Left lung (tissue), 10 donors: ENCODE data around the gene OTOF. TPM values are rescaled to one million over a fixed set of nuclear protein-coding genes. Genes with fewer than 3 reads are reported as not detected.

Source experiments
- ATAC-seq: fragments of 200-7000 bp; cut with Tn5 transposase; one replicate; pipeline ENCODE4 v1.9.1; 2020; ENCODE audit warnings: moderate library complexity
- DNase-seq, 4 donors: peaks; one replicate each; pipeline ENCODE4 v3.0.0-alpha.2; 2013 to 2020
- H3K27ac ChIP-seq, 2 donors: fragments of 200-600 bp; sonication (generic) in 1 of 2; one replicate each; pipeline versions ENCODE4 v1.5.0 to v1.8.0; 2020 to 2021
- H3K27me3 ChIP-seq, 2 donors: fragments of 200-600 bp; sonication (generic) in 1 of 2; one replicate each; pipeline versions ENCODE4 v1.5.0 to v1.8.0; 2020 to 2021
- H3K36me3 ChIP-seq, 2 donors: fragments of 200-600 bp; sonication (generic) in 1 of 2; one replicate each; pipeline versions ENCODE4 v1.5.0 to v1.8.0; 2020 to 2021
- H3K4me1 ChIP-seq, 2 donors: fragments of 200-600 bp; one replicate each; pipeline ENCODE4 v1.8.0; 2021
- H3K4me3 ChIP-seq, 2 donors: fragments of 200-600 bp; sonication (generic) in 1 of 2; one replicate each; pipeline versions ENCODE4 v1.5.0 to v1.8.0; 2020 to 2021; ENCODE audit warnings: mild to moderate bottlenecking in 1 of 2
- H3K9me3 ChIP-seq, 2 donors: fragments of 200-600 bp; sonication (generic) in 1 of 2; one replicate each; pipeline versions ENCODE4 v1.5.0 to v1.8.0; 2020 to 2021
- CTCF ChIP-seq, 2 donors: fragments of 200-600 bp; sonication (generic) in 1 of 2; IDR thresholded peaks; one replicate each; pipeline versions ENCODE4 v1.5.0 to v1.8.0; 2021; ENCODE audit warnings: antibody characterized with exemption in 2 of 2
- intact Hi-C, 2 donors: fragments of 100-400 bp; cut with DNase I; formaldehyde crosslinking; loops; one replicate each; pipeline versions ENCODE4 v1.11.2 to v1.14.2; 2022
- polyA plus RNA-seq, 6 donors: library from polyadenylated mRNA; unstranded; fragments of 120-200 nt; gene quantifications; one replicate each; pipeline ENCODE4 v1.2.1, GENCODE V29; 2013; ENCODE audit not compliant: insufficient read length in 6 of 6
- total RNA-seq, 2 donors: library from RNA; stranded (reverse); fragmentation: NEBNext Ultra II Directional; extraction: Animal tissue kit (Norgen Biotek cat#: 25700); gene quantifications; one replicate each; pipeline ENCODE4 v1.2.1, GENCODE V29; 2021
- donor health status: DM: no; HTN: yes; CAD: no.
- donor health status: DM: no; HTN: no; CAD: no.

The OTOF gene
- total and polyA plus RNA-seq, 8 donors = 0.03 to 0.20 (median 0.10) TPM; not detected in 1

GRCh38 chr2:26456440-26457250 lies 21.3 kb downstream of the OTOF start:
- Histone ChIP-seq H3K4me1 (peaks cover 0 to 21% of the 10 kb centered on the region in 2 donors), H3K27ac (peak overlapping the region in 1 of 2 donors; percentile 46), H3K4me3 (no peak overlapping the region), H3K9me3 (no peaks in the 10 kb centered on the region), H3K27me3 (no peaks in the 10 kb centered on the region), H3K36me3 (no peaks in the 10 kb centered on the region)
- ATAC-seq (no peak), DNase-seq (no peak)
- TF ChIP-seq CTCF (IDR thresholded peaks at IDR 0.05) = no peak
- intact Hi-C loops = no loop called here

DNA sequence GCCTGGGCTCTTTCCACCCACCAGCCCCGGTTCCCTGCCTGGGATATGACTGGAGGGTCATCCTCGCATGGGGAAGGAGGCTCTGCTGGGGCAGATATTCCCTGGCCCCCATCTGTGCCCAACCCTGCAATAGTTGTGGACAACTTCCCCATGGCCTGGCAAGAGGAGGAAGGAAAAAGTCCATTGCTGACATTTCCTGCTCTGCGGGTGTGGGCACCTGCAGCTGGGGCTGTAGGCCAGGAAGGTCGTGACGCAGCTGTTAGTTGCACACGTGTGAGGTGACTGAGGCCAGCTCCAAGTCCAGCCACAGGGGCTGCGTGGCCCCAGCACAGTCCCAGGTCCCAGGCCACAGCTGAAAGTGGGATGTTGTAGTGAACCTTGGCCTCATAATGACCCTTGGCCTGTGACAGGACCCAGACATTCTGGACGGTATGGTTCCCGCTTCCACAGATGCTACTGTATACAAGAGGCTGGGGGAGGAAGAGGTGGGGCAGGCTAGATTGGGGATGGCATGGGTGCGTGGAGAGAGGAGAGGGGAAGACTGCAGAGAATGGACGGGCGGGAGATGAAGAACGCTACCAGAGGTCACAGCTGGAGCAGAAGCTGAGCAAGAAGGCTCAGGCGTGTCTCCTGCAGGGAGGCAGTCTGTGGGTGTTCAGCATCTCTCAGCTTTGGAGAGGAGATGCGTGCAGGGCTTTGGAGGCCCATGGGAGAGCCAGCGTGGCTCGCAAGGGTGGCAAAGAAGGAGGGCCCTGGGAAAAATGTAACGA lies 22.1 kb downstream of the OTOF start:
- H3K27me3 ChIP-seq = no peaks in the 10 kb centered on the region
- ATAC-seq = peak; percentile 55
- intact Hi-C loops = no loop called here
- no peaks in the 10 kb centered on the region for H3K9me3 ChIP-seq
- peaks cover 0 to 21% of the 10 kb centered on the region in 2 donors for H3K4me1 ChIP-seq
- peak in 2 of 4 donors; percentile 70 to 80 for DNase-seq
- H3K27ac ChIP-seq = peak overlapping the region in 1 of 2 donors; percentile 46
- no peak for TF ChIP-seq CTCF (IDR thresholded peaks at IDR 0.05)
- no peaks in the 10 kb centered on the region for H3K36me3 ChIP-seq
- no peak overlapping the region for H3K4me3 ChIP-seq

DNA sequence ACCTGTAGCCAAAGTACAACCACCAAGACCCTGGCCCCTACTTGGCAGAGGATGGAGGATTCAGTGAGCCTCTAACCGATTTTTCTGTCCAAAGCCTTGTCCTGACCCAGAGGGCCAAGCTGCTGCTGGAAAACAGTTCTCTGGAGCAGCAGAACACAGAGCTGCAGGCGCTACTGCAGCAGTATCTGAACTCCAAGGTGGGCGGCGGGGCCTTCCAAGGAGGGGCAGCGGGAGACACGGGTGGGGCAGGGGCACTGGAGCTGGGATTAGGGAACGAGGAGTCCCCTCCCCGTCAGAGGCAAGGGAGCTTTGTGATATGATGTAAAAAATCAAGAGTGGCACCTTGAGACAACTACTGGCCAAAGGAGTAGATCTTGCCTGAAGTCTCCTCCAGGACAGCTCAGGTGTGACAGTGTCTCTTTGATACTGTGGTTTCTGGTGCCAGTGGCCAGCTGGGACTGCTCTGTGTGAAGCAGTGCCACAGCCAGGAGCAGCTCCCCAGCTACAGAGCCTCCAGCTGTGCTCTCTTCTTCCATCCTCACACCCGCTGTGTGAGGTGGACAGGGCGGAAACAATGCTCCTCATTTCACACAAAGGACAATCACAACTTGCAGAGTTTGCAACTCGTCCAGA lies 22.8 kb downstream of the OTOF start:
- intact Hi-C loops = no loop called here
- H3K27me3 ChIP-seq = no peaks in the 10 kb centered on the region
- peak; percentile 8 for ATAC-seq
- H3K4me3 ChIP-seq = no peak overlapping the region
- no peak for DNase-seq
- H3K27ac ChIP-seq = peak overlapping the region in 1 of 2 donors; percentile 46
- peaks cover 0 to 21% of the 10 kb centered on the region in 2 donors for H3K4me1 ChIP-seq
- no peak for TF ChIP-seq CTCF (IDR thresholded peaks at IDR 0.05)
- H3K9me3 ChIP-seq = no peaks in the 10 kb centered on the region
- H3K36me3 ChIP-seq = no peaks in the 10 kb centered on the region

DNA sequence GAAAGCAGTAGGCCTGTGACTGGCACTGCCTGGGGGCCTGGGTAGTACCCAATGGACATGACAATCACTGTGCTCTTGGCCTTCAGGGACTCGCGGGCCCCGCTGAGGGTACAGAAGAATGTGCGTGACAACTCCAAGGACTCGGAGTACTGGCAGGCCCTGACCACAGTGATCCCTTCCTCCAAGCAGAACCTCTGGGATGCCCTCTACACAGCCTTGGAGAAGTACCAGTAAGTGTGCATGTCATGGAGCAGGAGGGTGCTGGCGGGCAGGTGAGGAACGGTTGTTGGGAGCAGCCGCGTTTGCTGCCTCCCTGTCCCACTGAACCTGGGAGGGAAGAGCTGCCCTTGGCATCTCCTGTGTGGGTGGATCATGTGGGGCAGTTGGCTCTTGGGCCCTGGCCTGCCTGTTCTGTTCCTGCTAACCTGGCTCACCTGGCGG lies 23.3 kb downstream of the OTOF start:
- H3K27ac ChIP-seq = no peak overlapping the region
- no peaks in the 10 kb centered on the region for H3K27me3 ChIP-seq
- H3K9me3 ChIP-seq = no peaks in the 10 kb centered on the region
- intact Hi-C loops = no loop called here
- H3K36me3 ChIP-seq = no peaks in the 10 kb centered on the region
- peaks cover 0 to 21% of the 10 kb centered on the region in 2 donors for H3K4me1 ChIP-seq
- ATAC-seq (no peak), DNase-seq (no peak)
- no peak for TF ChIP-seq CTCF (IDR thresholded peaks at IDR 0.05)
- no peak overlapping the region for H3K4me3 ChIP-seq
